Panc1 (cell line): ENCODE results near the gene BUB1. TPM values are rescaled to one million over a fixed set of nuclear protein-coding genes. Genes with fewer than 3 reads are reported as not detected.
"Not testable (repeated sequence)": the region's sequence is repeated elsewhere in the genome, so short reads cannot be mapped to it uniquely, and the experiment has no call there.

Experiments used
- ATAC-seq: fragments of 200-7000 bp; cut with Tn5 transposase; 2 replicates; pipeline ENCODE4 v1.9.1; 2020; ENCODE audit warnings: mild to moderate bottlenecking, moderate library complexity
- BruUV-seq: library from RNA; stranded (reverse); fragments of 400-500 nt; replicated peaks from 2 replicates; lab custom pipeline; 2021; lab: Mats Ljungman, UMichigan
- CTCF ChIA-PET: fragments of 300-600 bp; sonication (Branson Sonifier 250); formaldehyde crosslinking; loops from one replicate; lab custom pipeline; 2022; ENCODE audit warnings: antibody characterized with exemption; lab: Charles Lee
- POLR2A ChIA-PET: fragments of 300-600 bp; sonication (Branson Sonifier 250); formaldehyde crosslinking; loops from one replicate; lab custom pipeline; 2022; ENCODE audit warnings: antibody characterized with exemption; lab: Charles Lee
- DNase-seq: peaks from one replicate; pipeline ENCODE4 v3.0.0-alpha.2; 2010; ENCODE audit warnings: low read depth, low spot score
- H3K27ac ChIP-seq: 2 replicates; pipeline ENCODE4 v1.5.1; 2011; ENCODE audit warnings: mild to moderate bottlenecking, low read length, inconsistent platforms
- H3K27me3 ChIP-seq: fragments of 200-500 bp; sonication (Bioruptor generic); 2 replicates; pipeline ENCODE4 v1.6.0; 2014; ENCODE audit warnings: low read length, inconsistent platforms; ENCODE audit not compliant: control insufficient read depth, insufficient read depth
- H3K36me3 ChIP-seq: fragments of 200-500 bp; sonication (Bioruptor generic); 2 replicates; pipeline ENCODE4 v1.5.1; 2014; ENCODE audit warnings: inconsistent platforms, mild to moderate bottlenecking, low read length, moderate library complexity; ENCODE audit not compliant: control insufficient read depth, insufficient read depth
- H3K4me1 ChIP-seq: 2 replicates; pipeline ENCODE4 v1.5.1; 2011; ENCODE audit warnings: inconsistent platforms, mild to moderate bottlenecking, low read length, moderate library complexity; ENCODE audit not compliant: control insufficient read depth, insufficient read depth
- H3K4me3 ChIP-seq, 2 experiments: 2 replicates each; pipeline ENCODE4 v1.5.1; 2011 to 2012; ENCODE audit warnings: low read depth in 2 of 2, low read length in 2 of 2, mild to moderate bottlenecking in 2 of 2, inconsistent platforms in 1 of 2, moderate library complexity in 1 of 2
- H3K9me3 ChIP-seq: fragments of 200-500 bp; sonication (Bioruptor generic); 2 replicates; pipeline ENCODE4 v1.5.1; 2014; ENCODE audit warnings: low read depth, mild to moderate bottlenecking, inconsistent platforms, low read length, moderate library complexity; ENCODE audit not compliant: control insufficient read depth, insufficient read depth
- POLR2AphosphoS5 ChIP-seq: IDR thresholded peaks from 2 replicates; pipeline ENCODE4 v1.6.1; 2012; ENCODE audit warnings: mild to moderate bottlenecking, low read depth, low read length, moderate library complexity
- SIN3A ChIP-seq: IDR thresholded peaks from 2 replicates; pipeline ENCODE4 v1.6.1; 2012; ENCODE audit warnings: low read depth, mild to moderate bottlenecking, low read length, moderate library complexity, borderline replicate concordance; ENCODE audit not compliant: insufficient read depth
- TCF7L2 ChIP-seq: IDR thresholded peaks from 2 replicates; pipeline ENCODE4 v1.6.1; 2011; ENCODE audit warnings: mild to moderate bottlenecking, low read depth, low read length, inconsistent platforms
- in situ Hi-C: cut with HindIII; loops from 2 replicates; pipeline ENCODE4 v1.10.0; 2016; ENCODE audit warnings: low sequenced_read_pairs, low pct_unique_long_range_greater_than_20kb
- intact Hi-C: fragments of 100-400 bp; cut with micrococcal nuclease; formaldehyde crosslinking; loops from one replicate; pipeline ENCODE4 v1.10.0; 2022; ENCODE audit not compliant: unreplicated experiment
- total RNA-seq: library from RNA; stranded (reverse); gene quantifications from one replicate; pipeline ENCODE4 v1.2.1, GENCODE V29; 2021; ENCODE audit not compliant: unreplicated experiment
- TF ChIP-seq, protein P1 (sequence below): fragments of 450-650 bp; IDR thresholded peaks from 2 replicates; pipeline ENCODE4 v1.5.1; 2017; ENCODE audit warnings: mild to moderate bottlenecking
- TF ChIP-seq, protein P2 (sequence below), 2 experiments: IDR thresholded peaks; 2 replicates each; pipeline ENCODE4 v1.6.1; 2011 to 2012; ENCODE audit warnings: low read depth in 2 of 2, control low read depth in 1 of 2, low read length in 1 of 2, mild to moderate bottlenecking in 1 of 2, moderate library complexity in 1 of 2; ENCODE audit not compliant: insufficient read depth in 1 of 2

The BUB1 gene
- total RNA-seq, 1 experiment from 2014 or later: 91.2 TPM

DNA sequence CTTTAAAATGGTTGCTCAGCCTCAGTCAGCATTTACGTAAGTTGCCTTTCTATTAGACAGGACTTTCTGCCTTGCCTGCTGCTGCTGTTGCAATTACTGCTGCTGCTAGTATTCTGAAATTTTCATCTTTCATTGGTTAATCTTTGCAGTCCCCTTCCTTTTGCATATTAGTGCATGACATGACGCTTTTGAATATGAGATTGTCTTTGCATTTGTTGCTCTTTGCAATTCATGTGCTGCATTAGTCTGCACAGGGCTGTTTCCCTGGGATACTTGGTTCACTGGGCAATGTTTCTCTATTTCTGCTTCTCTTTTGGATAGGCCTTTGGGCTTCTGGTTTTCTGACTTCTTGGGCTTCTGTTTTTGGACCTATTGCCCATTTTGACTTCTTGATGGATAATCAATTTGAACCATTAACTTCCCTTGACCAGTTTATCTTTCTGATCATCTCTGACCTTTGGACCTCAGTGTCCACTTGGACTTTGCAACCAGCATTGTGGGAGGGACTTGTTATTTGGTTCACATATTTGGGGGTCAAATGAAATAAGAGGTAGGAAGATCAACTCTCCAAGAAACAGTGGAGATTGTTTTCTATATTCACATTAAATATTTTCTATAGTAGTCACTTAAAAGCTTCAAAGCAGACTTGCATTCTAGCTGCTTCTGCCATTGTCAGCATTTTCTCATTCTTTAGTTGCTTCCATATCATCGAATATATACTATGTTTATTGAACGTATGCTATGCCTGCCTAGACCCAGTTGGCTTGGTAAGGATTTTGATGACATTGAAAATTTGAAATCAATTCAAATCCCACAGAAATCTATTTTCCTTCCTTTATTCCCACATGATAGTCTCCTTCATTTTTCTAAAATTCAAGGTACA lies 12.5 kb upstream of the BUB1 start:
- ChIA-PET POLR2A (no interaction called here), CTCF (no interaction called here)
- Histone ChIP-seq H3K36me3 (no peaks in the 10 kb centered on the region), H3K27me3 (no peaks in the 10 kb centered on the region), H3K27ac (no peak overlapping the region), H3K4me1 (no peaks in the 10 kb centered on the region), H3K9me3 (peaks cover 10% of the 10 kb centered on the region; the same call in 1 of the 2 replicates), H3K4me3 (no peak overlapping the region)
- intact Hi-C loops (no loop called here), in situ Hi-C loops (no loop called here)
- no peak for ATAC-seq
- BruUV-seq: no TSS peak
- TF ChIP-seq, protein P1, sequence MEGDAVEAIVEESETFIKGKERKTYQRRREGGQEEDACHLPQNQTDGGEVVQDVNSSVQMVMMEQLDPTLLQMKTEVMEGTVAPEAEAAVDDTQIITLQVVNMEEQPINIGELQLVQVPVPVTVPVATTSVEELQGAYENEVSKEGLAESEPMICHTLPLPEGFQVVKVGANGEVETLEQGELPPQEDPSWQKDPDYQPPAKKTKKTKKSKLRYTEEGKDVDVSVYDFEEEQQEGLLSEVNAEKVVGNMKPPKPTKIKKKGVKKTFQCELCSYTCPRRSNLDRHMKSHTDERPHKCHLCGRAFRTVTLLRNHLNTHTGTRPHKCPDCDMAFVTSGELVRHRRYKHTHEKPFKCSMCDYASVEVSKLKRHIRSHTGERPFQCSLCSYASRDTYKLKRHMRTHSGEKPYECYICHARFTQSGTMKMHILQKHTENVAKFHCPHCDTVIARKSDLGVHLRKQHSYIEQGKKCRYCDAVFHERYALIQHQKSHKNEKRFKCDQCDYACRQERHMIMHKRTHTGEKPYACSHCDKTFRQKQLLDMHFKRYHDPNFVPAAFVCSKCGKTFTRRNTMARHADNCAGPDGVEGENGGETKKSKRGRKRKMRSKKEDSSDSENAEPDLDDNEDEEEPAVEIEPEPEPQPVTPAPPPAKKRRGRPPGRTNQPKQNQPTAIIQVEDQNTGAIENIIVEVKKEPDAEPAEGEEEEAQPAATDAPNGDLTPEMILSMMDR: no peak
- TF ChIP-seq, protein P2, sequence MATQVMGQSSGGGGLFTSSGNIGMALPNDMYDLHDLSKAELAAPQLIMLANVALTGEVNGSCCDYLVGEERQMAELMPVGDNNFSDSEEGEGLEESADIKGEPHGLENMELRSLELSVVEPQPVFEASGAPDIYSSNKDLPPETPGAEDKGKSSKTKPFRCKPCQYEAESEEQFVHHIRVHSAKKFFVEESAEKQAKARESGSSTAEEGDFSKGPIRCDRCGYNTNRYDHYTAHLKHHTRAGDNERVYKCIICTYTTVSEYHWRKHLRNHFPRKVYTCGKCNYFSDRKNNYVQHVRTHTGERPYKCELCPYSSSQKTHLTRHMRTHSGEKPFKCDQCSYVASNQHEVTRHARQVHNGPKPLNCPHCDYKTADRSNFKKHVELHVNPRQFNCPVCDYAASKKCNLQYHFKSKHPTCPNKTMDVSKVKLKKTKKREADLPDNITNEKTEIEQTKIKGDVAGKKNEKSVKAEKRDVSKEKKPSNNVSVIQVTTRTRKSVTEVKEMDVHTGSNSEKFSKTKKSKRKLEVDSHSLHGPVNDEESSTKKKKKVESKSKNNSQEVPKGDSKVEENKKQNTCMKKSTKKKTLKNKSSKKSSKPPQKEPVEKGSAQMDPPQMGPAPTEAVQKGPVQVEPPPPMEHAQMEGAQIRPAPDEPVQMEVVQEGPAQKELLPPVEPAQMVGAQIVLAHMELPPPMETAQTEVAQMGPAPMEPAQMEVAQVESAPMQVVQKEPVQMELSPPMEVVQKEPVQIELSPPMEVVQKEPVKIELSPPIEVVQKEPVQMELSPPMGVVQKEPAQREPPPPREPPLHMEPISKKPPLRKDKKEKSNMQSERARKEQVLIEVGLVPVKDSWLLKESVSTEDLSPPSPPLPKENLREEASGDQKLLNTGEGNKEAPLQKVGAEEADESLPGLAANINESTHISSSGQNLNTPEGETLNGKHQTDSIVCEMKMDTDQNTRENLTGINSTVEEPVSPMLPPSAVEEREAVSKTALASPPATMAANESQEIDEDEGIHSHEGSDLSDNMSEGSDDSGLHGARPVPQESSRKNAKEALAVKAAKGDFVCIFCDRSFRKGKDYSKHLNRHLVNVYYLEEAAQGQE (IDR thresholded peaks at IDR 0.05; ENCODE audit: insufficient read depth in 1 of 2, low read depth in 2 of 2, low read length in 1 of 2): no peak
- TF ChIP-seq TCF7L2: no peak
- no peak for TF ChIP-seq POLR2AphosphoS5
- TF ChIP-seq SIN3A: no peak
- DNase-seq: no peak

DNA sequence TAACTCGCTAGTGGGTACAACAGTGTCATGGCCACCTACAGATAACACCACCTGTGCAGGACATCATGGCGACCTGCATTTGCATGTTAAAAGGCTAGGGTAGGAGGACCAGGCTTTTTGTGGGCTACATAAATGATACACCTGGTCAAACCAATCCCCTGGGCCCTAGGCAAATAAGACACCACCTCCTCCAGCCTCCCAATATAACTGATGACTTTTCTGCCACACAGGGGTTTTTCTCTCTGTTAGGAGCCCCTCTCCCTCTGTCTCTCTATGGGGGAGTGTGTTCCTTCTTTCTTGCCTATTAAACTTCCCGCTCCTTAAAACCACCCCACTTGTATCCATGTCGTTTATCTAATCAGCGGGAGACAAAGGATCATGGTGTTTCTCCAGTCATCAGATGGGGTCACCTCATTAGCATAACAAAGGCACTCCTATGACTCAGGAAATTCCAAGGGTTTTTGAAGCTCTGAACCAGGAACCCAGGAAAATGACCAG lies 10.8 kb upstream of the BUB1 start:
- DNase-seq: no peak
- H3K4me3 ChIP-seq: no peak overlapping the region
- no TSS peak for BruUV-seq
- TF ChIP-seq POLR2AphosphoS5 (no peak), TCF7L2 (no peak), SIN3A (no peak)
- TF ChIP-seq, protein P1: no peak
- TF ChIP-seq, protein P2 (IDR thresholded peaks at IDR 0.05; ENCODE audit: insufficient read depth in 1 of 2, low read depth in 2 of 2, low read length in 1 of 2): no peak
- in situ Hi-C loops: no loop called here
- no peak overlapping the region for H3K27ac ChIP-seq
- H3K9me3 ChIP-seq: peaks cover 10% of the 10 kb centered on the region; the same call in 1 of the 2 replicates
- POLR2A ChIA-PET: no interaction called here
- ATAC-seq: no peak
- CTCF ChIA-PET: no interaction called here
- H3K36me3 ChIP-seq: no peaks in the 10 kb centered on the region
- intact Hi-C loops: no loop called here
- H3K27me3 ChIP-seq: no peaks in the 10 kb centered on the region
- H3K4me1 ChIP-seq: no peaks in the 10 kb centered on the region

DNA sequence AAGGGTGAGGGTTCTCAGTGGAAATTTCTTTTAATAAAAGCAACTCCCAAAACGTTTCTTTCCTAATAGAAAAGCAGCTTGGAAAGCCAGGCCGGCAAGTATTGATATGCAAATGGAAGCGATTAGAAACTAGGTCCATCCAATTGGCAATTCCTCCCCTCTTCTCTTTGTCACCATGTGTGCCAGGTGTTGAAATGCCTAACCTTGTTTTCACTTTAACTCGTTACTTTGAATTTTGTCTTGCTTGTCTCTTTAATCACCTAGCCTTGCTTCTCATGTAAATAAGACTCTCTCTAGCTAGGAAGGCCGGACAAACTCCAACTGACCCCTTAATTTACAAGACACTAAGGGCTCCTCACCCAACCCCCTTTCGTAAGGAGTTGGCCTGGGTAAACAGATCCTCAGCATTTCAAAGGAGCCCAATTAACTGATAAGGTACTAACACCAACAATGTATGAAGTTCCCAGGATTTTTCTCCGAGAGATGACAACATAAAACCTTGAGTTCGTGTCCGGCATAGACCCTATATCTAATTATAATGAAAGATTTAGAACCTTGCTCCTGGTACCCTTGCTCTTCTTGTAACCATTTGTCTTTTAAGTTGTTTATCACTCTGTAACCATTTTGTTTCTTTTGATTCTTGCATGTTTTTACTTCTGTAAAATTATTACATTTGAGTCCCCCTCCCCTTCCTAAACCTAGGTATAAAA lies 10.1 kb upstream of the BUB1 start:
- DNase-seq, H3K27ac ChIP-seq, H3K36me3 ChIP-seq, H3K9me3 ChIP-seq, H3K4me1 ChIP-seq, CTCF ChIA-PET, in situ Hi-C loops, H3K4me3 ChIP-seq, POLR2A ChIA-PET, H3K27me3 ChIP-seq, intact Hi-C loops, ATAC-seq, BruUV-seq: not testable (repeated sequence)
